GM10847 (cell line): ENCODE data around the gene XRCC4.

Experiments used
- POLR2A ChIP-seq: IDR thresholded peaks from 2 replicates; pipeline ENCODE4 v1.6.1; 2011; ENCODE audit not compliant: insufficient read length; ENCODE audit errors: extremely low read depth

Gene XRCC4

DNA sequence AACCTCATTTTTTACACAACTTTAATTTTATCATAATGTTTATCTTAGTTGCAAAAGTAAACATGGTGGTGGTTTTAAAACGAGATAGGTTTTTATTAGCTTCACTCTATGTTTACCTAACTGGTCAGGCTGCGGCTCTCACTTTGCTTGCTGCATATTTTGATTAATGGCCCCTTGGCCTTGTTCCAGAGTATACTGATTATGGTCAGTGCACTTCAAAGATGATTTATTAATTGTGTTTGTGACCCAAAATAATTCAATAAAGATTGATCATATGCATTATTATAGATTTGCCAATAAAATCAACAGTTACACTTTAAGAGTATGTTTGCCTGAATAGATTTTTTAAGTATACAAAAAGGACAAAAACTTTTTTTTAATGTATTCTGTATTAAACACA lies 188.0 kb downstream of the XRCC4 start:
- TF ChIP-seq POLR2A, result no peak

DNA sequence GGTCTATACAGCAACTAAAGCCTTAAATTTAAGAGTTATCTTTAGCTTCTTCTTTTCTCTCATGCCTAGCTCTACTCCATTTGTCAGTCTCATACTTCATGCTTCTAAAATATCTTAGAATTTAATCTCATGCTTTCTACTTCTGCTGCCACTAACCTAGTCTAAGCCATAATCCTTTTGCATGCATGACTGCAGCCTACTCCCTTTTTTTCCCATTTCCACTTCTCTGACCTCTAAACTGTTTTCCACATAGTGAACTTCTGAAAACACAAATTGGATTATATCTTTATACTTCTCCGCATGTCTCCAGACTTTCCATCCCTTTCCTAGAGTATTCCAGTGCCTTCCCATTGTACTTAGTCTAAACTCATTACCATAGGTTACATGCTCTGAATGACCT lies 193.0 kb downstream of the XRCC4 start:
- no peak for TF ChIP-seq POLR2A

DNA sequence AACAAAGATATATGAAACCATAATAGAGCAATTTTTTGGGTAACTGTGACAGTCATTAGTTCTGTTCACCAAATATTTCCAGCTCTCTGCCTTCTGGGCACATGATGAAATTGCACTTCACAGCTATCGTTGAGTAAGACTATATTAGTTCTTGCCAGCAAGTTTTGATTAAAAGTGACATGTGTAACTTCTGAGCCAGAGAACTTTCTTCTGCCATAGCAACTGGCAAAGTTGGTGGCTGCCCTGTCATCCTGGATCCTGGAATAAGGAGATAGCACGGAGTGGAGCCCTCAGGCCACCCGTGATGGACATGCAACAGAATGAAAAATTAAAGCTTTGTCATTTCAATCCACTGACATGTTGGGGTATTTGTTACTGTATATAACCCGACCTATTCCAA lies 199.8 kb downstream of the XRCC4 start:
- no peak for TF ChIP-seq POLR2A

DNA sequence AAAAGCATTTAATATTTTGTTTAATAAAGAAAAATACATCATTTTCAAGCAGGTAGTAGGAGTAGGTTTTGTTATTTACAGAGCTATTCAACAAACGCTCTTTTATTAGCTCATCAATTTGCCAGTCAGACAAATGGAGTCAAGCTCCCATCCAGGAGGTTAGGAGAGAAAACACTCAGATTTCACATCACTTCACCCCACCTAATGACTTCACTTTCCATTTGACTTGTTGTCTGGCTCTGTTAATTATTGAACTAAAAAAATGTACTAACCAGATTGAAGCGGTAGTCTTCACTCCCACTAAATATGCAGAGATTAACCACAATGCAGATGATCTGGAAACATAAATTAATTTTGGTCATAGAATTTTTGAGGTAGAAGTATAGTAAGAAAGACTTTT lies 200.6 kb downstream of the XRCC4 start:
- TF ChIP-seq POLR2A, result no peak

DNA sequence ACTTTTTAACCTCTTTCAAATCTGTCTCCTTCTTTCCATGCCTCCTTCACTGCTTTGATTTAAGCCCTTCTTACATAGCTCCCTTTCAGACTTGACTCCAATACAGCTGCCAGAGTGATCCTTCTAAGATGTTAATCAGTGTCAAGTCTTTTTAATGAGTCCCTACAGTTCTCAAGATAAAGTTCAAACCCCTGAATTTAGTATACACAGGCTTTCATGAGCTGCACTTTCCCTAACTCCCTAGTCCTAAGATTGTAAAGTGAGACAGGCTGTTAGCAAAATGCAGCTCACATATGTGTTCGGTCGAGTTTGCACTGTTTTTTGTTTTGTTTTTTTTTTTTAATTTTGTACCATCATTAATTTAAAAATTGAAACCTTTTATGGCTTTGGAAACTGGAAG lies 203.8 kb downstream of the XRCC4 start:
- no peak for TF ChIP-seq POLR2A

DNA sequence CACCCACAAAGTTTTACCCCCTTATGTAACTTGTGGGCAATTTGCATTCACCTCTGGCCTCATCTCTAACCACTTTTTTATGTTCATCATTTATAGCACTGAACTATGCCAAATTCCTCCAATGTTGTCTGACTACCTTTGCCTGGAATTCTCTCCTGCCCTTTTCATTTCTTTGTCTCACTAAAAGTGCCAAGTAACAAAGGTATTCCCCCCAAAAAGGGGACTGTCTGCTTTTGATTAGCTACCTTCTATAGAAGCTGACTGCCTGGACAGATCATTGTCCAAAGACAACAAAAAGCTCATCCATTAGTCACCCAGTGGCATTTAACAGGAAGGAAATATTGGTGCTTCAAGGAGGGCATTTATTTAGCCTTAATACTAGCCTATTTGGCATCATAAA lies 204.3 kb downstream of the XRCC4 start:
- TF ChIP-seq POLR2A, result no peak

DNA sequence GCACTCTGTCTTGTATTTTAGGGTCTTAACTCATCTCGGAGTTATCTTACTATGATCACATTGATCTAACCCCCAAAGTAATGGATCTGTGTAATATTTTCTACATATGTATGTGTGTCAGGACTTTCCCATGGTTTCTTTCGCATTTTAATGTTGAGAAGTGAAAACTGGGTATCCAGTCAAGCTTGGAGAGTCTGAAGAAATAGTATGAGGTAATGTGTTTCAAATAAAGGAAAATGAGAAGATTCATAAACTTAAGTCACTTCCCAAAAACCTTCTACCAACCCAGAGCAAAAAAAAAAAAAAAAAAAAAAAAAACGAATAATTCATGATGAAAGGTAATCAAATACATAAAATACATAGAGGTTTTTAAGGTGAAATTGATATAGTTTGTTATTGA lies 206.4 kb downstream of the XRCC4 start:
- no peak for TF ChIP-seq POLR2A

DNA sequence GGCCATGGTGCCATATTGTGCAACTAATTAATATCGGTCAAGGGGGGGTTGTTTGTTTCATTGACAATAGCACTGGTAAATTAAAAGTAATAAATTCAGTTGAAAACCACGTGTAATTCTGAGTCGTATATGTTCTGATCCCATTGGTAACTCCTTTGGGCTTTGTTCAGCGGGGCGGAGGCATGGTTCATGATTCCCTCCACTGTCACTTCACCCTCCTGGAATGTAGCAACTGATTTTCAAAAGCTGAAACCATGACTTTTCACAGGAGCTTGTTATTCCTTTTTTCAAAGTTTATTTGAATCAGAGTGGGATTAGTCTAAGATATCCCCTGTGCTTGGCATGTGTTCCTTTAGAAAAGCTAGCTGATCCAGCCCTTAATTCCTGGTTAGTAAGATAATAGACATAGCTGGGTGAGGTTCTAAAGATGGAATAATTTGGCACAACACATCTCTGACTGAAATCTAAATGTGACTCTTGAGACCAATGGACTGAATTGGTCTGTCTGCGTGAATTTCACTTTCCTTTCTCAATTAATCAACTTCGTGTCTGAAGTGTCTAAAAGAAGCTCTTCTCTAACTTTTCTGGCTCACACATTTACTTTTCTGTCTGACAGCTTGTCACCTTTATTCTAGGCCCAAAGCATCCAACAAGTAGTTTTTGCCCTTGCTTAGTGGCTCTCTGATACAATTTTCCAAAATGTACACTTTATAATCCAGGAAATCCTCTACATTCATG lies 208.5 kb downstream of the XRCC4 start:
- no peak for TF ChIP-seq POLR2A

DNA sequence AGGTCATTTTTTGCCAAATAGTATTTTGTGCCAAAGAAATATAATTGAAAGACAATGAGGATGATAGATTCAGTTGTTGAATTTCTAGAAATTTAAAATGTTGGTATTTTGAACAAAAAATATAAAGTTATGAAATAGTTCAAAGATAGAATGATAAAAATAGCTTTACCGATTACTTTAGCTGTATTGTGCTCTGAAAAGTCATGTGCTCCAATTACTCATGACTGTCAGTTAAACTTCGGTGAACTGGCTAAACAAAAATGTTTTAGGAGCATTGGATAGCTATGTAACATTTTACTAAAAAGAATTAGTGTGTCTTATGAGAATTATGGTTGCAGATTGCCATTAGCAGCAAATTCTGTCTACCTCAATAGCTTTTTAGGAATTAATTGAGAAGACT lies 216.9 kb downstream of the XRCC4 start:
- no peak for TF ChIP-seq POLR2A

DNA sequence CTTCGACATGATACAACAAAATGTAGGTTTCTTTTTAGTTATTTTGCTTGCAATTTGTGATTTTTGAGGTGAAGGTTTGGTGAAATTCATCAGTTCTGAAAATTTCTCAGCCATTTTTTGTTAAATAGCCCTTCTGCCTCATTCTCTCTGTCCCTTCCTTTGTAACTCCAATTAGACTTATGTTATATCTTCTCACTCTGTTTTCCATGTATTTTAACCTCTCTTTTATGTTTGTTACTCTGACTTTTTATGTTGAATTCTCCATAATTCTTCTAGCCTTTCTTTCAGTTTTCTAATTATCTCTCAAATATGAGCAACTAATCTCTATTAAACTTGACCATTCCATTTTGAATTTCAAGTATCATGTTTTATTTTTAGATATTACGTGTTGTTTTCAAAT lies 222.0 kb downstream of the XRCC4 start:
- TF ChIP-seq POLR2A, result no peak

DNA sequence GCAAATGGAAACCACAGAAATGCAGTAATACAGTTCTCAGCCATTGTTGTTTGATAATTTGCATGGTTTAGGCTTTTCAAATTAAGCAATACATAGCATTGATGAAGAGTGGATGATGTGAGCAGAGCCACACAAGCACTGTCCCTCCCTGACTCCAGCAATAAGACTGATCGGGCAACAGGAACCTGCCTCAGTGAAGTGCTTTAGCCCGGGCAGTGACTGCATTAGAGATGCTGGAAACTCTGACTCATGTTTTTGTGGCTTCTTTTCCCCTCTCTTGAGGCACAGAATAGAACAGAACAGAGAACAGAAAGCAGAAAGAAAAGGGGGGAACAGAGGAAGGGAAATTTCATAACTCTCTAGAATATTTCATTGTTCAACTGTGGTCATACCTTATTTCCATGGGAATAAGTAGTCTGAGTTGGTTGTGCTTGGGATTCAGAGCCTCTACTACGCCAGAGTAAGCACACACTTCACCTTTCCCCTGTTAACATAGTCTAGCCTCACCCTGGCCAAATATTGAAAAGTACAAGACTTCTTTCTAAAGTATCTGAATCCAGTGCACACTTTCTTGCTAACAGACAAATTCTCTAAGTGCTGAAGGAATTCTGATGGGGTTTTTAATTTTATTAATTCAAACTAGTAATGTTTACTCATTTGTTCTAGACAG lies 229.4 kb downstream of the XRCC4 start:
- no peak for TF ChIP-seq POLR2A

DNA sequence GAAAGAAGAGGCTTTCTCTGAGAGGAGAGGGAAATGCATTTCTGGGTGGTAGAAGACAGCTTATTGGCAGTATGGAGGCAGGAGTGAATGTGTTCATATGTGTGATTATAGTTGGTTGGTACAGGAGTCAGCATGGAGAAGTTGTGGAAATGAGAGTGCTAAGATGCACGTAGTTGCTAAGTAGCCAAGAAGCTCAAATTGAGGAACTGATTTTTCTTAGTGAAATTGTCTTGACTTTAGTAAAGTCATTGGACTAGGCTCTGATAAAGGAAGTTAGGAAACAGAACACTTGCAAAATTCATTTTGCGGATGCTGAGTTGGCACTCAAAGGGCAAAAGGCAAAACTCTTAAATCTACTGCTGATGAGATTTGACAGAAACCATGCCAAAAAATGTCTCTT lies 235.3 kb downstream of the XRCC4 start:
- TF ChIP-seq POLR2A, result no peak

DNA sequence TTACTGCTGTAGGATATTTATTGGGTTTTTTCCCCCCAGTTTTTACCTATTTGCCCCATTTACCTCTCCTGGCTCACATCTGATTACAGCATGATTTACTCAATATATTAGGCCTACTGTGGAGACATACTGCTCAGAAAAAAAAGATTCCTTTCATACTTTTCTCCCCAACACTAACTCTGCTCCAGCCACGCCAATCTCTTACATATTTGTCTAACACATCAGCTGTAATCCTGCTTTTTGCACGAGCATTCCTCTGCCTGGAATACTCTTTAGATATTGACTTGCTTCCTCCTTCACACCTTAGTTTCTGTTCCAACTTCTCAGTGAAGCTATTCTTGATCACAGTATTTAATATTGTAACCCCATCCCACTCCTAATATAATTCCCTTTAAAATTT lies 236.1 kb downstream of the XRCC4 start:
- no peak for TF ChIP-seq POLR2A

DNA sequence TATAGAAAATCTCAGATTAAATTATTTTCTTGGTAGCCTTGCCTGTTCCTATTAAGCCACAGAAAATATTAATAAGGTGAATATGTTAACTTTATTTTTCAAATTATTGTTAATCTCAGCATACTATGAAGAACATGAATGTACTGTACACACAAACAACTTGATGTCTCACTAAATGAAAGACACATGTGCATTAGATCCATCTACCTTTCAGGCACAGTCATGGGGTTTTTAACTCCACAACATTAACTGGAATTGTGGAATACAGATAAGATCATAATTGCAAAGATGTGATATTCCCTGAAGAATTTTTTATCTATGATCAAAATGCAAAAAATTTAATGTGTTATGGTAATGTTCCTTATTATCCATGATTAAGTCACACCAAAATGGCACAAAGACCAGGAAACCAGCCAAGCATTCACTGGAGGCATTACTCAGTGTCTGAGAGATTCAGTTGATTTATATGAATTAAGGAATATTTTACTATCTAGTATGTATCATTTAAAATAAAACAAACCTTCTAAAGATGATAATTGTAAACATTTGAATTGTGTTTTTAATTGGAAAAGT lies 244.2 kb downstream of the XRCC4 start:
- TF ChIP-seq POLR2A, result no peak

DNA sequence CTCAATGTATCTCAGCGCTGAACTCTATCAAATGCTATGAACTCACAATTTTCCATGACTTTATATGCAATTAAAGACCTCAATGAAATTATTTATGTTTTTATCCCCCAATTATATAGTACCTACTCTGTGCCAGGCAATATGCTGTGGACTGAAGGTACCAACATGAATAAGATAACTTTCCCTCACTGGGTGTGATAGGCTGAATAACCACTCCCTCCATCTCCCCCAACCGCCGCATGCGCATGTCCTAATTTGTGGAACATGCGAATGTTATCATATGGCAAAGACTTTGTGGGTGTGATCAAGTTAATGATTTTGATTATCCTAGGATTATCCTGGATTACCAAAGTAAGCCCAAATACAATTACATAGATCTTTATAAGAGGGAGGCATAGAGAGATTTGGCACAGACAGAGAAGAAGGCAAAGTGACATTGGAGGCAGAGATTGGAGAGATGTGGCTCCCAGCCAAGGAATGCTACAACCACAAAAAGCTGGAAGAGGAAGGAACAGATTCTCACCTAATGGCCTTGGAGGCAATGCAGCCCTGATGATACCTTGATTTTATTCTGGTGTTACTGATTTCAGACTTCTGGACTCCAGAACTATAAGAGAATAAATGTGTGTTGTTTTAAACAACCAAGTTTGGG lies 245.1 kb downstream of the XRCC4 start:
- no peak for TF ChIP-seq POLR2A

DNA sequence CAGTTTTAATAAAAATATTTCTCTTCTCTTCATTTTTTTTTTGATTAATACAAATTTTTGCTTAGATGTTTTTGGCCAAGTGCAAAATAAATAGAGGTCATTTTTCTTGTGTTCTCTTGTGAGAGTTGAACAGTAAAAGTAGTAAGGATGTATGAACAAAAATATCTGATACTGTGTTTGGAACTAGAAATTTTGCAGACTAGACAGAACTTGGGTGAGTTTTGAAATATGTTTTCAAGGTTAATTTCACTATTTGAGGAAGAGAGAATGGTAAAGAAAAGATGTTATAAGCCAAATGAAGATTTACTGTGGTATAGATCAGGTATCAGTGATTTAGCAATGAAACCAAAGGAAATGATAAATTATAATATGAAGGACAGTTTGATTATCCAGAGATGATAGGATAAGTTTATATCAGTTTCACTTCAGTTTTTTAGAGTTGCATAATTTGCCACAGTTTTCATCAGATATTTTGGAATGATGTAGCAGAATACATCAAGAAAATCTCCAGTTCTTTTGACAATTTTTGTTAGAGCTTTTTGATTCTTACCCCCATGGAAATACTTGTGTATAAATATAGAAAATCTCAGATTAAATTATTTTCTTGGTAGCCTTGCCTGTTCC lies 246.3 kb downstream of the XRCC4 start:
- TF ChIP-seq POLR2A, result no peak
